GM12892 (cell line): ENCODE results near the gene EFNA5.

Experiments used
- POLR2A ChIP-seq: IDR thresholded peaks from 2 replicates; pipeline ENCODE4 v1.6.1; 2011; ENCODE audit warnings: low read depth, low read length, control low read depth
- POLR2AphosphoS5 ChIP-seq: IDR thresholded peaks from 2 replicates; pipeline ENCODE4 v1.6.1; 2011; ENCODE audit warnings: low read depth, low read length, control low read depth
- TAF1 ChIP-seq: IDR thresholded peaks from 2 replicates; pipeline ENCODE4 v1.6.1; 2011; ENCODE audit warnings: low read depth, mild to moderate bottlenecking, control low read depth, low read length, borderline replicate concordance

GRCh38 chr5:107544967-107545366 is 125.8 kb downstream of the EFNA5 start:
- TF ChIP-seq POLR2A: no peak
- no peak for TF ChIP-seq TAF1
- no peak for TF ChIP-seq POLR2AphosphoS5
